AG04450 (cell line): ENCODE results near the gene CD9. TPM values are rescaled to one million over a fixed set of nuclear protein-coding genes. Genes with fewer than 3 reads are reported as not detected.

ENCODE experiments used
- CTCF ChIA-PET: fragments of 300-600, 350-600 bp; formaldehyde crosslinking; extraction: SDS; loops from one replicate; lab custom pipeline; 2022; ENCODE audit warnings: antibody characterized with exemption, inconsistent platforms; lab: Charles Lee
- POLR2A ChIA-PET: fragments of 350-600 bp; formaldehyde crosslinking; extraction: SDS; loops from one replicate; lab custom pipeline; 2021; ENCODE audit warnings: antibody characterized with exemption, inconsistent platforms; lab: Yijun Ruan, JAX
- DNase-seq: peaks from one replicate; pipeline ENCODE4 v3.0.0-alpha.2; 2011; ENCODE audit warnings: low read depth, low spot score
- H3K27ac ChIP-seq: one replicate; pipeline ENCODE4 v1.5.1; 2012; ENCODE audit warnings: low read depth, low read length, control low read depth
- H3K27me3 ChIP-seq: one replicate; pipeline ENCODE4 v1.6.0; 2012; ENCODE audit warnings: low read length; ENCODE audit not compliant: control insufficient read depth, insufficient read depth
- H3K4me3 ChIP-seq: 2 replicates; pipeline ENCODE4 v1.5.1; 2011; ENCODE audit warnings: mild to moderate bottlenecking, low read depth, low read length, control low read depth
- H3K9me3 ChIP-seq: 2 replicates; pipeline ENCODE4 v1.5.1; 2012; ENCODE audit warnings: low read length; ENCODE audit not compliant: control insufficient read depth, insufficient read depth
- polyA plus RNA-seq: library from polyadenylated mRNA; depleted of rRNA; stranded (reverse); fragments of >200 nt; gene quantifications from 2 replicates; pipeline ENCODE4 v1.2.3, GENCODE V29; 2011
- TF ChIP-seq, protein P1 (sequence below): IDR thresholded peaks from 2 replicates; pipeline ENCODE4 v1.5.1; 2011; ENCODE audit warnings: low read depth, low read length, control low read depth, inconsistent platforms

Gene CD9
- polyA plus RNA-seq, 1 experiment: 177 TPM

DNA sequence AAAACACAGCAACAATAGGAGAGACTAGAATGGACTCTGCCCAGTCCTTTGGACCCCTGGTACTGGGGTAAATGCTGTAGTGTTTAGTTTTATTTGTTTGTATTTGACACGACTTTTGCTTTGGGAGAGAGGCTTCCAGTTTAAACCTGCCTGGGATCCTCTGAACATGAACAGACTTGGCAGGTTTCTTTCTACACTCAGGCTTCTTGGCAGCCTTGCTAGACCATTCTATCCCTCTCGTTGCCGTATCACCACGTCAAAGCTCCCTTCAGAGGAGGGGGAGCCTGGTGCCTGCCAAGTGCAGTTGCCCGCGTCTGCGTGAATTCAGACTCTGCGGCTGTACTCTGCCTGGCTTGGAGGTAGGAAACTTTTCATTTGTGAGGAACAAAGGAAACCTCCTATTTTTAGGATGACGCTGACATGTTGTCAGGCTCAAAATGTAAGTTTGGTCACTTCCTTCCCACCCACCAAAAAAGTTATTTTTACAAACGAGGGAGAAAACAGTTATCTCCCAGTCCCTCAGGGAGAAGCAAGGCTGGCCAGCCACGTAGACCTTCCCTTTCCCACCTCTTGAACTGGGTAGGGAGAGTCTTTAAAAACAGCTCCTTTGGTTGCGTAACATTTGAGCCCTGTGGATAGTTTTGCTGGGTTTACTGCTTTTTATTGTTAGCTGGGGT, 25.9 kb downstream of the CD9 start:
- POLR2A ChIA-PET: interaction anchor here (0.7 kb wide), 1 partner anchor 540 kb away, joined by 3 read pairs; no protein-coding TSS in a partner anchor
- CTCF ChIA-PET: interaction anchor here (0.5 to 2.3 kb wide), 3 partner anchors 30 to 287 kb away, joined by 3 to 11 read pairs (median 8); no protein-coding TSS in a partner anchor
- no peak overlapping the region for H3K4me3 ChIP-seq
- peak overlapping the region; percentile 49 for H3K27ac ChIP-seq
- H3K27me3 ChIP-seq: no peaks in the 10 kb centered on the region
- no peaks in the 10 kb centered on the region for H3K9me3 ChIP-seq
- no peak for DNase-seq
- TF ChIP-seq, protein P1, sequence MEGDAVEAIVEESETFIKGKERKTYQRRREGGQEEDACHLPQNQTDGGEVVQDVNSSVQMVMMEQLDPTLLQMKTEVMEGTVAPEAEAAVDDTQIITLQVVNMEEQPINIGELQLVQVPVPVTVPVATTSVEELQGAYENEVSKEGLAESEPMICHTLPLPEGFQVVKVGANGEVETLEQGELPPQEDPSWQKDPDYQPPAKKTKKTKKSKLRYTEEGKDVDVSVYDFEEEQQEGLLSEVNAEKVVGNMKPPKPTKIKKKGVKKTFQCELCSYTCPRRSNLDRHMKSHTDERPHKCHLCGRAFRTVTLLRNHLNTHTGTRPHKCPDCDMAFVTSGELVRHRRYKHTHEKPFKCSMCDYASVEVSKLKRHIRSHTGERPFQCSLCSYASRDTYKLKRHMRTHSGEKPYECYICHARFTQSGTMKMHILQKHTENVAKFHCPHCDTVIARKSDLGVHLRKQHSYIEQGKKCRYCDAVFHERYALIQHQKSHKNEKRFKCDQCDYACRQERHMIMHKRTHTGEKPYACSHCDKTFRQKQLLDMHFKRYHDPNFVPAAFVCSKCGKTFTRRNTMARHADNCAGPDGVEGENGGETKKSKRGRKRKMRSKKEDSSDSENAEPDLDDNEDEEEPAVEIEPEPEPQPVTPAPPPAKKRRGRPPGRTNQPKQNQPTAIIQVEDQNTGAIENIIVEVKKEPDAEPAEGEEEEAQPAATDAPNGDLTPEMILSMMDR: no peak

DNA sequence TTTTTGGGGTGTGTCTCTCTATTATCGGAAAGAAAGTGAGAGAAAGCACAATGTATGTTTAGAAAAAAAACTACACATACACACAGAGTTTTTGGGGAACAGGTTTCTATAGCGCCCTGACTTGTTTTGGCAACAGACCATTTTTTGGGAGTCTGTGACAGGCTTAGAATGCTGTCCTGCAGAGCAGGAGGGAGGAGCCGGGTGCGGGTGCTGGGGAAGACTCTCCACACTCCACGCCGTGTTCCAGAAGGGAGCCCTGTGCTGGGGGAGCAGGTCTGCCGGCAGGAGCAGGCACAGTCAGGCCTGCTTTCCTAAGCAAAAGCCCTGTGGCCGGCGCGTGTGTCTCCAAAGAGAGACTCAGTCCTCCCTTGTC, 26.5 kb downstream of the CD9 start:
- H3K4me3 ChIP-seq: no peak overlapping the region

DNA sequence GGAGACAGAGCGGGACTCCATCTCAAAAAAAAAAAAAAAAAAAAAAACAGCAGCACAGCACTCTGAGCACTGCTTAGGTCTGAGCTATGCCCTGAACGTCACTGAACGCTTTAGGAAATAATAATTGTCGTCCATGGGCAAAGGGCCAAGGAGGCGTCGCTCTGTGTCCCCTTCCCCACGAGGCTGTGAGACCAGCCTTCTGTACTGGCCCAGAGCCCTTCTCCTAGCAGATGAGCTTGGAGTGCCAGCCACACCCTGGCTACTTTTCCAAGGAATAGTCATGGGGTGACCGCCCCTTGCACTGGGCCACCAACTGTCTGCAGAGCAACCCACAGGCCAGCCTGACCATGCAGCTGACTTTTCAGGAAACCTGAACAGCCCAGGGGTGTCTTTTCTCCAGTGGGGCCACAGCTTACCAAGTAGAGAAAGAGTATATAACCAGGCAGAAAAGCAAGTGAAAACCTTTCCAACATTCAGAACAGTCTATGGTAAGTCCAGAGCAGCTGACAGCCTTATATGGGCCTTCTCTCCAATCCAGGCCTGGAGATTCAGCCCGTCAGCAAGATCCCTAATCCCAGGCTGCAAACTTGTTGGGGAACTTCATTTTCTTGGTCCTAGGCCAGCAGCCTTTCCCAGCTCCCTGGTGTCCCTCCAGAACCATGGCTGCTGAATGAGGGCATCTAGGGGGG, 28.5 kb downstream of the CD9 start:
- POLR2A ChIA-PET: interaction anchor here (1.6 to 3.0 kb wide), 2 partner anchors 17 to 67 kb away, joined by 3 to 31 read pairs; no protein-coding TSS in a partner anchor
- no peak for DNase-seq
- CTCF ChIA-PET: interaction anchor here (0.7 to 3.9 kb wide), 4 partner anchors 31 to 173 kb away, joined by 3 to 18 read pairs (median 4); no protein-coding TSS in a partner anchor
- TF ChIP-seq, protein P1: no peak
- peak overlapping the region; percentile 82 for H3K27ac ChIP-seq
- H3K27me3 ChIP-seq: no peaks in the 10 kb centered on the region
- no peak overlapping the region for H3K4me3 ChIP-seq
- H3K9me3 ChIP-seq: no peaks in the 10 kb centered on the region

More for the DNA sequence above, 26.5 kb downstream of the CD9 start:
- no peak for DNase-seq
- TF ChIP-seq, protein P1: no peak
- no peaks in the 10 kb centered on the region for H3K9me3 ChIP-seq
- no peaks in the 10 kb centered on the region for H3K27me3 ChIP-seq
- CTCF ChIA-PET: interaction anchor here (0.5 to 3.9 kb wide), 4 partner anchors 31 to 287 kb away, joined by 3 to 18 read pairs (median 10); no protein-coding TSS in a partner anchor
- H3K27ac ChIP-seq: no peak overlapping the region
- POLR2A ChIA-PET: interaction anchor here (0.7 kb wide), 1 partner anchor 539 kb away, joined by 3 read pairs; no protein-coding TSS in a partner anchor

DNA sequence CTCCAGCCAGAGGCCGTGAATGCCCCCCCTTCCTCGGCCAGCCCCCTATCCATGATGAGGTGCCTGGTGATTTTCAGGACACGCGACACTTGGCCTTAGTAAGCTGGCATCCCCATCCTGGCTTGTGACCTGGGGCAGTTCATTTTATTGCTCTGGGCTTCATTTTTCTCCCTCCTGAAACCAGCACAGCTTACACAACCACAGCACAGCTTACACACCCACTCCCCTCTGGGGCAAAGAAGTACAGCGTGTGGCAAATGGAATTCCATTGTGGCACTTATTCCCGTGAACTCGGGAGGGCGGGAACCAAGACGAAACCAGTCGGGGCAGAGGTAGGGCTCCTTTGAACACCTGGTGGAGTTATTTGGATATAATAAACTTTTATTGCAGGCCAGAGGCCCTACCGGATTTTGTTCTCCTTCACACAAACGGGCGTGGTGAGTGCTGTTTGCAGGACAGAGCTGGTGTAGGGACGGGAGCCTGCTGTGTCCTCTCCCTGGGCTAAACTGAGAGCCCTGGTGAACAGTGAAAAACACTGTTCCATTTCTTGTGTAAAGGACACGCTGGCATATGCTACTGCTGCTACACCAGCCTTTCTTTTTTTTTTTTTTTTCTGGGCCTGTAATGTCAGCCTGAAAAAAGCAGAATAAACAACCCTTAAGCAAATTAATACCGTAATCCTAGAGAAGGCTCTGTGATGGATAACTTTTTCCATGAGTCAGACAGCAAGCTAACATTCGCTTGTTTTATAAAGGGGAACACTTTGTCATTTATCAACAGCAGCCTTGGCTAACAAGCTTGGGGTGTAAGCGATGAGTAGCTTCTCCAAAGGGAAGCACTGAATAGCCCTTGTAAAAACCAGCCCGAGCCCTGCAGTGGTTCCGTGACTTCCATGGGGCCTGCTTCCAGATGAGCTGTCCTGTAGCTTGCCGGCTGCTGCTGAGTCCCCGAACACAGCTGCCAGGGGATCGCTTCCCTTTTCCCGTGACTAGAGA, 29.3 kb downstream of the CD9 start:
- CTCF ChIA-PET: interaction anchor here (0.5 to 3.9 kb wide), 9 partner anchors 17 to 241 kb away, joined by 3 to 18 read pairs (median 3); no protein-coding TSS in a partner anchor
- TF ChIP-seq, protein P1: no peak
- Histone ChIP-seq H3K27me3 (no peaks in the 10 kb centered on the region), H3K4me3 (peak overlapping the region; percentile 17), H3K9me3 (no peaks in the 10 kb centered on the region), H3K27ac (peak overlapping the region; percentile 94)
- POLR2A ChIA-PET: interaction anchor here (0.7 to 3.0 kb wide), 12 partner anchors 18 to 1000 kb away, joined by 3 to 31 read pairs (median 6); no protein-coding TSS in a partner anchor
- peak; percentile 90 for DNase-seq
